IMR-90 (cell line): ENCODE data around the gene FSTL3. TPM values are rescaled to one million over a fixed set of nuclear protein-coding genes. Genes with fewer than 3 reads are reported as not detected.

Experiments
- ATAC-seq: fragments of 200-7000 bp; cut with Tn5 transposase; 2 replicates; pipeline ENCODE4 v1.9.1; 2020; ENCODE audit warnings: low read depth, mild to moderate bottlenecking, moderate library complexity
- BruUV-seq: library from RNA; stranded (reverse); fragments of 400-500 nt; replicated peaks from 2 replicates; lab custom pipeline; 2021; lab: Mats Ljungman, UMichigan
- CTCF ChIA-PET: fragments of 300-600 bp; formaldehyde crosslinking; extraction: SDS; loops from one replicate; lab custom pipeline; 2021; ENCODE audit warnings: antibody characterized with exemption; lab: Yijun Ruan, JAX
- POLR2A ChIA-PET: fragments of 300-600 bp; sonication (Branson Sonifier 250); formaldehyde crosslinking; loops from one replicate; lab custom pipeline; 2022; ENCODE audit warnings: antibody characterized with exemption; ENCODE audit not compliant: unreplicated experiment; lab: Charles Lee
- DNase-seq: peaks from one replicate; pipeline ENCODE4 v3.0.0; 2013
- H2AFZ ChIP-seq: replicated peaks from 2 replicates; pipeline ENCODE3; 2013; ENCODE audit warnings: low read length, mild to moderate bottlenecking; ENCODE audit not compliant: poor library complexity
- H2AK5ac ChIP-seq: 2 replicates; pipeline ENCODE4 v1.6.1; 2013; ENCODE audit warnings: low read depth, low read length, inconsistent platforms
- H2AK9ac ChIP-seq: replicated peaks from 2 replicates; pipeline ENCODE3; 2013; ENCODE audit warnings: mild to moderate bottlenecking, low read depth, low read length, moderate library complexity; ENCODE audit not compliant: poor library complexity
- H2BK120ac ChIP-seq: 2 replicates; pipeline ENCODE4 v1.6.1; 2013; ENCODE audit warnings: low read depth, low read length, inconsistent platforms
- H2BK15ac ChIP-seq: 3 replicates; pipeline ENCODE4 v1.6.1; 2013; ENCODE audit warnings: low read depth, low read length, inconsistent platforms
- H2BK20ac ChIP-seq: 2 replicates; pipeline ENCODE4 v1.6.1; 2013; ENCODE audit warnings: low read depth, mild to moderate bottlenecking, inconsistent platforms, low read length, moderate library complexity
- H2BK5ac ChIP-seq: 2 replicates; pipeline ENCODE4 v1.6.1; 2013; ENCODE audit warnings: mild to moderate bottlenecking, low read depth, low read length, inconsistent platforms; ENCODE audit not compliant: poor library complexity, severe bottlenecking
- H3K14ac ChIP-seq: replicated peaks from 2 replicates; pipeline ENCODE4 v1.6.1; 2013; ENCODE audit warnings: low read depth, low read length, inconsistent platforms
- H3K18ac ChIP-seq: 2 replicates; pipeline ENCODE4 v1.6.1; 2013; ENCODE audit warnings: low read depth, low read length, control low read depth
- H3K23ac ChIP-seq: 2 replicates; pipeline ENCODE4 v1.6.1; 2013; ENCODE audit warnings: low read depth, low read length, inconsistent platforms
- H3K27ac ChIP-seq: 2 replicates; pipeline ENCODE4 v1.5.1; 2013; ENCODE audit warnings: mild to moderate bottlenecking, control low read depth, low read length; ENCODE audit not compliant: insufficient read depth
- H3K27me3 ChIP-seq: 2 replicates; pipeline ENCODE4 v1.6.1; 2013; ENCODE audit warnings: low read length; ENCODE audit not compliant: control insufficient read depth, insufficient read depth
- H3K36me3 ChIP-seq: 2 replicates; pipeline ENCODE4 v1.6.1; 2013; ENCODE audit warnings: low read length, mixed read lengths; ENCODE audit not compliant: control insufficient read depth, insufficient read depth
- H3K4ac ChIP-seq: 2 replicates; pipeline ENCODE4 v1.6.1; 2013; ENCODE audit warnings: low read depth, low read length, inconsistent platforms
- H3K4me1 ChIP-seq: 2 replicates; pipeline ENCODE4 v1.6.1; 2013; ENCODE audit warnings: low read length, mixed read lengths; ENCODE audit not compliant: control insufficient read depth, insufficient read depth
- H3K4me2 ChIP-seq: 2 replicates; pipeline ENCODE4 v1.6.1; 2013; ENCODE audit warnings: low read depth, mild to moderate bottlenecking, control low read depth, low read length, moderate library complexity
- H3K4me3 ChIP-seq: 2 replicates; pipeline ENCODE4 v1.5.1; 2013; ENCODE audit warnings: low read depth, mild to moderate bottlenecking, control low read depth, low read length, moderate library complexity; ENCODE audit not compliant: insufficient read depth
- H3K56ac ChIP-seq: 2 replicates; pipeline ENCODE4 v1.6.1; 2013; ENCODE audit warnings: low read length, inconsistent platforms; ENCODE audit not compliant: insufficient read depth; ENCODE audit errors: extremely low read depth
- H3K79me1 ChIP-seq, 2 experiments: 2 replicates each; pipeline ENCODE4 v1.6.1; 2013; ENCODE audit warnings: low read length in 2 of 2, inconsistent platforms in 1 of 2, low read depth in 1 of 2
- H3K9ac ChIP-seq: 2 replicates; pipeline ENCODE4 v1.6.1; 2013; ENCODE audit warnings: low read depth, low read length, control low read depth
- H3K9me1 ChIP-seq: 2 replicates; pipeline ENCODE4 v1.6.1; 2013; ENCODE audit warnings: low read length, inconsistent platforms; ENCODE audit not compliant: insufficient read depth
- H3K9me3 ChIP-seq: 2 replicates; pipeline ENCODE4 v1.6.1; 2013; ENCODE audit warnings: low read length; ENCODE audit not compliant: control insufficient read depth, insufficient read depth
- H4K20me1 ChIP-seq: 2 replicates; pipeline ENCODE4 v1.6.1; 2013; ENCODE audit warnings: low read length, inconsistent platforms; ENCODE audit not compliant: insufficient read depth
- H4K5ac ChIP-seq: 2 replicates; pipeline ENCODE4 v1.6.1; 2013; ENCODE audit warnings: mild to moderate bottlenecking, low read depth, low read length, control low read depth
- H4K8ac ChIP-seq, 2 experiments: 2 replicates each; pipeline ENCODE4 v1.6.1; 2013; ENCODE audit warnings: low read depth in 2 of 2, low read length in 2 of 2, control low read depth in 1 of 2, inconsistent platforms in 1 of 2
- H4K91ac ChIP-seq: 2 replicates; pipeline ENCODE4 v1.6.1; 2013; ENCODE audit warnings: low read depth, low read length, inconsistent platforms; ENCODE audit not compliant: insufficient read depth
- BHLHE40 ChIP-seq: fragments of 150-350 bp; IDR thresholded peaks from 2 replicates; pipeline ENCODE4 v1.6.1; 2016; ENCODE audit warnings: mild to moderate bottlenecking, low read depth, low read length
- CHD1 ChIP-seq: IDR thresholded peaks from 2 replicates; pipeline ENCODE4 v1.6.1; 2012; ENCODE audit warnings: low read depth, low read length, improper control_type of control experiment
- MAFK ChIP-seq: IDR thresholded peaks from 2 replicates; pipeline ENCODE4 v1.6.1; 2012; ENCODE audit warnings: low read depth, low read length, improper control_type of control experiment
- MAZ ChIP-seq: IDR thresholded peaks from 2 replicates; pipeline ENCODE4 v1.6.1; 2012; ENCODE audit warnings: low read depth, mild to moderate bottlenecking, low read length, improper control_type of control experiment, moderate library complexity, borderline replicate concordance
- MXI1 ChIP-seq: IDR thresholded peaks from 2 replicates; pipeline ENCODE4 v1.6.1; 2012; ENCODE audit warnings: low read depth, mild to moderate bottlenecking, low read length, moderate library complexity, borderline replicate concordance
- NFE2L2 ChIP-seq: fragments of 150-350 bp; IDR thresholded peaks from 2 replicates; pipeline ENCODE4 v1.6.1; 2016; ENCODE audit warnings: low read depth, mild to moderate bottlenecking, low read length
- POLR2A ChIP-seq: IDR thresholded peaks from 2 replicates; pipeline ENCODE4 v1.6.1; 2012; ENCODE audit warnings: mild to moderate bottlenecking, low read depth, low read length
- RAD21 ChIP-seq: IDR thresholded peaks from 2 replicates; pipeline ENCODE4 v1.6.1; 2012; ENCODE audit warnings: low read length, improper control_type of control experiment
- RCOR1 ChIP-seq: IDR thresholded peaks from 2 replicates; pipeline ENCODE4 v1.6.1; 2012; ENCODE audit warnings: mild to moderate bottlenecking, low read length, improper control_type of control experiment; ENCODE audit not compliant: insufficient replicate concordance
- RFX5 ChIP-seq: IDR thresholded peaks from 2 replicates; pipeline ENCODE4 v1.8.0; 2012; ENCODE audit warnings: low read depth, mild to moderate bottlenecking, low read length, moderate library complexity
- SMC3 ChIP-seq: fragments of 150-350 bp; IDR thresholded peaks from 2 replicates; pipeline ENCODE4 v1.6.1; 2016; ENCODE audit warnings: low read depth, mild to moderate bottlenecking, antibody characterized with exemption, low read length, moderate library complexity
- USF2 ChIP-seq: fragments of 150-350 bp; IDR thresholded peaks from 2 replicates; pipeline ENCODE4 v1.6.1; 2017; ENCODE audit warnings: mild to moderate bottlenecking, antibody characterized with exemption, low read length, low read depth
- WGBS, 2 experiments: methylation state at CpG; one replicate each; pipeline versions ENCODE4 v1.1.5 to v1.1.7; 2013; ENCODE audit warnings: missing lambda C conversion rate in 2 of 2; ENCODE audit not compliant: insufficient read length in 1 of 2; ENCODE audit errors: extremely low coverage in 2 of 2; 5-methylcytosine and 5-hydroxymethylcytosine counted together
- dilution Hi-C: fragments of 300-500 bp; cut with HindIII; formaldehyde crosslinking; loops from one replicate; pipeline ENCODE4 v1.14.3; 2018; ENCODE audit warnings: low sequenced_read_pairs; ENCODE audit not compliant: unreplicated experiment
- in situ Hi-C: fragments of 300-500 bp; cut with MboI; formaldehyde crosslinking; loops from 3 replicates; pipeline ENCODE4 v1.14.3; 2019; ENCODE audit warnings: low sequenced_read_pairs, inconsistent platforms, mixed read lengths
- intact Hi-C: fragments of 100-400 bp; cut with micrococcal nuclease; formaldehyde crosslinking; loops from 2 replicates; pipeline ENCODE4 v1.10.0; 2022
- polyA plus RNA-seq, 3 experiments: library from polyadenylated mRNA; depleted of rRNA; stranded (reverse); fragments of >200 nt; gene quantifications; 2 replicates each; pipeline ENCODE4 v1.2.3, GENCODE V29; 2012; ENCODE audit warnings: low replicate concordance in 1 of 3
- total RNA-seq: library from RNA; depleted of rRNA; stranded (reverse); fragments of >200 nt; gene quantifications from 2 replicates; pipeline ENCODE4 v1.2.3, GENCODE V29; 2012
- TF ChIP-seq, protein P1 (sequence below): conservative IDR thresholded peaks from 2 replicates; pipeline ENCODE4 v1.5.1; 2012; ENCODE audit warnings: mild to moderate bottlenecking, low read depth, low read length, improper control_type of control experiment

Gene FSTL3
- total and polyA plus RNA-seq, 2 of the 4 experiments (the other 2 are of a cell fraction) = 32.3 to 76.9 TPM

- no peak for TF ChIP-seq MXI1
- TF ChIP-seq NFE2L2 = no peak
Observed at GRCh38 chr19:685454-685931, 9.3 kb downstream of the FSTL3 start (continued).

DNA sequence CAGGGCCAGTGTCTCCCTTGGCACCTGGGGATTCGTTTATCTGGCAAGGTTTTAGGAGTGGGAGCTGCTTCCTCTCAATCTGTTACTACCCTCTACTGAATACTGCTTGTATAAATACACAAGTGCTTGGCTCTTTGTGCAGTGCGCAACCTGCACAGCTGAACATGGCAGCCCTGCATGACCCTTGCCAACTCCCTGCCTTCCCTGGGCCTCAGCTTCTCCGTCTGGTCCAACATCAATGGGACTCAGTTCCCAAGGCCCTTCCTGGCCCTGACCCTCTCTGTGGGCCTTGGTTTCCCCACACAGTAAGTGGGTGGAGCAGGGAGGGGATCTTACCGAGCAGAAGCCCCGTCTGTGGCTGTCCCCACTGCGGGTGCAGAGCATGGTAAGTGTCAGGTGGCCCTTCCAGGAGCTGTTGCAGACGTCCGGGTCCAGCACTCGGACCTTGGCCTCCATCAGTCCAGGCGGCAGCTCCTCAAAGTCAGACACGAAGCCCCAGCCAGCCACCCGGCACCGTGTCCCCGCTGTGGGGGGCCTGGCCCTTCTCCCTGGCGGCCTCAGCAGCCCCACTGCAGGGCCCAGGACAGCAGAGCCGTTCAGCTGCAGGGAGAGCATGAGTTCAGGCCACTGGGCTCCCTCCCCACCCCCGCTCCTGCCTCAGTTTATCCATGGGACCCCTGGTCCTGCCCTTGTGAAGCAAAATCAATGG lies 10.6 kb downstream of the FSTL3 start:
- H3K27ac ChIP-seq = no peak overlapping the region
- H2BK120ac ChIP-seq = no peak overlapping the region
- dilution Hi-C loops = no loop called here
- ChIA-PET CTCF (no interaction called here), POLR2A (no interaction called here)
- H2BK20ac ChIP-seq = no peak overlapping the region
- no peak overlapping the region for H3K56ac ChIP-seq
- no peak overlapping the region for H3K4ac ChIP-seq
- ATAC-seq (no peak), DNase-seq (no peak)
- no peak overlapping the region for H2AK9ac ChIP-seq
- in situ Hi-C loops = no loop called here
- peaks cover under 1% of the 10 kb centered on the region; the same call in 1 of the 2 replicates for H4K20me1 ChIP-seq
- H3K18ac ChIP-seq = no peak overlapping the region
- no peak overlapping the region for H3K14ac ChIP-seq
- H4K8ac ChIP-seq = no peak overlapping the region
- no peaks in the 10 kb centered on the region; the same call in 1 of the 2 replicates for H3K9me1 ChIP-seq
- no peak overlapping the region for H2BK5ac ChIP-seq
- H3K9ac ChIP-seq = no peak overlapping the region
- no peaks in the 10 kb centered on the region for H3K9me3 ChIP-seq
- no TSS peak for BruUV-seq
- H2BK15ac ChIP-seq = no peak overlapping the region
- H3K79me1 ChIP-seq = peaks cover 0 to 8% of the 10 kb centered on the region in 2 experiments; a peak in 1 of 4 replicates
- H4K5ac ChIP-seq = no peak overlapping the region
- no peak overlapping the region for H3K4me3 ChIP-seq
- intact Hi-C loops = no loop called here
- no peak overlapping the region for H3K23ac ChIP-seq
- peaks cover 3% of the 10 kb centered on the region; the same call in 1 of the 2 replicates for H3K4me1 ChIP-seq
- H2AFZ ChIP-seq = no peak overlapping the region
- no peak overlapping the region for H3K4me2 ChIP-seq
- H3K36me3 ChIP-seq = peaks cover 2% of the 10 kb centered on the region; the same call in 1 of the 2 replicates
- 78% methylated on average over 10 of the region's 17 CpGs; no CpG with 5 or more reads in 1 of the 2 experiments for WGBS, 2 experiments
- H4K91ac ChIP-seq = no peak overlapping the region
- no peaks in the 10 kb centered on the region for H3K27me3 ChIP-seq
- H2AK5ac ChIP-seq = no peak overlapping the region
- TF ChIP-seq MAZ (no peak), MXI1 (no peak), NFE2L2 (no peak), RAD21 (no peak), RCOR1 (no peak), MAFK (no peak), CHD1 (no peak), SMC3 (no peak), BHLHE40 (no peak), RFX5 (no peak), POLR2A (no peak), USF2 (no peak)
- TF ChIP-seq, protein P1, sequence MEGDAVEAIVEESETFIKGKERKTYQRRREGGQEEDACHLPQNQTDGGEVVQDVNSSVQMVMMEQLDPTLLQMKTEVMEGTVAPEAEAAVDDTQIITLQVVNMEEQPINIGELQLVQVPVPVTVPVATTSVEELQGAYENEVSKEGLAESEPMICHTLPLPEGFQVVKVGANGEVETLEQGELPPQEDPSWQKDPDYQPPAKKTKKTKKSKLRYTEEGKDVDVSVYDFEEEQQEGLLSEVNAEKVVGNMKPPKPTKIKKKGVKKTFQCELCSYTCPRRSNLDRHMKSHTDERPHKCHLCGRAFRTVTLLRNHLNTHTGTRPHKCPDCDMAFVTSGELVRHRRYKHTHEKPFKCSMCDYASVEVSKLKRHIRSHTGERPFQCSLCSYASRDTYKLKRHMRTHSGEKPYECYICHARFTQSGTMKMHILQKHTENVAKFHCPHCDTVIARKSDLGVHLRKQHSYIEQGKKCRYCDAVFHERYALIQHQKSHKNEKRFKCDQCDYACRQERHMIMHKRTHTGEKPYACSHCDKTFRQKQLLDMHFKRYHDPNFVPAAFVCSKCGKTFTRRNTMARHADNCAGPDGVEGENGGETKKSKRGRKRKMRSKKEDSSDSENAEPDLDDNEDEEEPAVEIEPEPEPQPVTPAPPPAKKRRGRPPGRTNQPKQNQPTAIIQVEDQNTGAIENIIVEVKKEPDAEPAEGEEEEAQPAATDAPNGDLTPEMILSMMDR = no peak
